ENCODE data around the gene MSRB3.

The MSRB3 gene

DNA sequence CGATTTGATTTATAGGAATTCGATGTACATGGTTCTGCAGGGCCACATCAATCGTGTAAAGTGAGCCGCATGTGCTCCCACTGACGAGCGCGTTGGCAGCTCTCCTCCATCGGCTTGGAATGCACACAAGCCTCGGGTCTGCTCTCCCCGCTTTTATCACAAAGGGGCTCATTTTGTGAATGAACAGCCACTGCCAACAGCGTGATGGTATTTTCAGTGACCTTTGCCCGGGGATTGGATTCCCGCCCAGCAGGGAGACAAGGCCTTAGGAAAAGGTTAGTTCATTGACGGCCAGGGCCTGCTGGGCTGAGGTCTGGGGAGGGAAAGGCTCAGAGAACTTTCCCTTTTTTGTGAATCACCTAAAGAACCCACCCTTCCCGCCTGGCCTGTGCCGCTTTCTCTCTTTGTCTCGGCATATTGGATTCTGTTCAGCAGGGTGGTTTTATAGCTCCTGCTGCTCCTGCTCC, 232.1 kb downstream of the MSRB3 start:
- DNase-seq (ENCODE audit: insufficient read length, low spot score): no peak
- TF ChIP-seq, protein P1, sequence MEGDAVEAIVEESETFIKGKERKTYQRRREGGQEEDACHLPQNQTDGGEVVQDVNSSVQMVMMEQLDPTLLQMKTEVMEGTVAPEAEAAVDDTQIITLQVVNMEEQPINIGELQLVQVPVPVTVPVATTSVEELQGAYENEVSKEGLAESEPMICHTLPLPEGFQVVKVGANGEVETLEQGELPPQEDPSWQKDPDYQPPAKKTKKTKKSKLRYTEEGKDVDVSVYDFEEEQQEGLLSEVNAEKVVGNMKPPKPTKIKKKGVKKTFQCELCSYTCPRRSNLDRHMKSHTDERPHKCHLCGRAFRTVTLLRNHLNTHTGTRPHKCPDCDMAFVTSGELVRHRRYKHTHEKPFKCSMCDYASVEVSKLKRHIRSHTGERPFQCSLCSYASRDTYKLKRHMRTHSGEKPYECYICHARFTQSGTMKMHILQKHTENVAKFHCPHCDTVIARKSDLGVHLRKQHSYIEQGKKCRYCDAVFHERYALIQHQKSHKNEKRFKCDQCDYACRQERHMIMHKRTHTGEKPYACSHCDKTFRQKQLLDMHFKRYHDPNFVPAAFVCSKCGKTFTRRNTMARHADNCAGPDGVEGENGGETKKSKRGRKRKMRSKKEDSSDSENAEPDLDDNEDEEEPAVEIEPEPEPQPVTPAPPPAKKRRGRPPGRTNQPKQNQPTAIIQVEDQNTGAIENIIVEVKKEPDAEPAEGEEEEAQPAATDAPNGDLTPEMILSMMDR (IDR thresholded peaks at IDR 0.05; ENCODE audit: insufficient read depth, missing control alignments): no peak
- no peak for FAIRE-seq

DNA sequence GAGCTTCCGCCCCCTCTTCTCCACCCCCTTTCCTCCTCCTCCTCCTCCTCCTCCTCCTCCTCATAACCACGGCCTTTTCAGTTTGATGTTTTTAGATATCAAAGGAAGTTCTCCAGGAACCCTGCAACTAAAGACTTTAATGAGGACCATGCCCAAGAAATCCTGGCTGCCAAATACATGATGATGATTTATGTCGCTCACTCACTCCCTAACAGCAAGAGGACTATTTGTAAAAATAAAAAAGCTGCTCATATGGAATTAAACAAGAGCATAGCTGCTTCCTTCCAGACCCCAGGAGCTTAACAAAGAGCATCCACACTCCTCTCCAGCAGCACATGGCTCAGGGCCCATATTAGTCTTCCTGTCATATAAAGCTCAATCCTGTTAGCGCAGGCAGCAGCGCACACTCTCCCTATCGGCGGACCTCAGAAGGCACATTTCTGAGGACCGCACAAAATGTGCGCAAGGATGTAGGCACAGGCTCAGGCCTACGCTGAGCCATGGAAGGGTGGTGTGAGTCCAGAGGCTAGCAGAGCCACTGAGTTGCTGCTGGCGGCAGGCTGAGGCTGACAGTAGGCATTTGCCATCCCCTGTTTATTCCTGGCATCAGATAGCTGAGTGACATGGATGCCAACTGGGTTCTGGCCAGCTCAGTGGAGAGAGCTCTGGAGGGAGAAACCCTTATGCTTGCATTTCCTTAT, 232.8 kb downstream of the MSRB3 start:
- DNase-seq (ENCODE audit: insufficient read length, low spot score) (no peak), FAIRE-seq (no peak)
- TF ChIP-seq, protein P1 (IDR thresholded peaks at IDR 0.05; ENCODE audit: insufficient read depth, missing control alignments): no peak

DNA sequence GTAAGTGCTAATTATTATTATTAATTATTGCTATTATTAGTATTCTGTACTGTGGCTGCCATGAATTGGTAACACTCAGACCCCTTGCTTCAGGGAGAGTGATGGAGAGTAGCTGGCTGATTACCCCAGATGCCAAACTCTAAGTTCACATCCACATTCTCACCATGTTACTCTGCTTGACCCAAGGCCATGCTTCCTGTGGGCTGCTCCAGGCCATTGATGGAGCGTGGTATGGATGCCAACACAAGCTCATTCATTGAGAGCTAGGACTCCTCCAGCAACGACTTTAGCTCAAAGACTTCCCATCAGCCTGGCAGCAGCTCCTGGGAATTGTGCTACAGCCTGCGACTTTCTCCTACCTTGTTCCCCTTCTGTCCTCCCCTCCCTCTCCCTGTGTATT, 233.4 kb downstream of the MSRB3 start:
- TF ChIP-seq, protein P1 (IDR thresholded peaks at IDR 0.05; ENCODE audit: insufficient read depth, missing control alignments): no peak
- FAIRE-seq: no peak
- no peak for DNase-seq (ENCODE audit: insufficient read length, low spot score)

Data from D721Med (cell line).